ENCODE measurements around the gene SH3PXD2B. TPM values are rescaled to one million over a fixed set of nuclear protein-coding genes. Genes with fewer than 3 reads are reported as not detected.

Gene SH3PXD2B
- total and polyA plus RNA-seq, 2 of the 13 experiments (the other 11 are each of a cell fraction or from before 2014, with no cell fraction given) = 3.4 to 4.6 TPM

- TF ChIP-seq RORA (CRISPR knock-in tag; IDR thresholded peaks at IDR 0.05) (no peak), ZNF703 (CRISPR knock-in tag; IDR thresholded peaks at IDR 0.05; ENCODE audit: borderline replicate concordance) (no peak), PHB2 (IDR thresholded peaks at IDR 0.05; ENCODE audit: partially characterized antibody) (no peak), LCORL (IDR thresholded peaks at IDR 0.05) (no peak), LCORL (CRISPR knock-in tag; IDR thresholded peaks at IDR 0.05) (peak; percentile 34; the same call in 1 of the 2 replicates), ZNF430 (CRISPR knock-in tag; IDR thresholded peaks at IDR 0.05) (no peak), ZBTB26 (CRISPR knock-in tag; IDR thresholded peaks at IDR 0.05; ENCODE audit: borderline replicate concordance) (no peak), PHF21A (CRISPR knock-in tag; IDR thresholded peaks at IDR 0.05) (peak; percentile 20; the same call in 1 of the 2 replicates), ZNF562 (CRISPR knock-in tag; IDR thresholded peaks at IDR 0.05; ENCODE audit: borderline replicate concordance) (no peak), YEATS4 (CRISPR knock-in tag; IDR thresholded peaks at IDR 0.05; ENCODE audit: borderline replicate concordance) (peak; percentile 75; the same call in 1 of the 2 replicates), REL (CRISPR knock-in tag; conservative IDR thresholded peaks at IDR 0.05) (no peak), NFIC (IDR thresholded peaks at IDR 0.05; ENCODE audit: low read length) (no peak), DMTF1 (CRISPR knock-in tag; IDR thresholded peaks at IDR 0.05) (no peak), DDIT3 (CRISPR knock-in tag; IDR thresholded peaks at IDR 0.05) (no peak), SIX1 (CRISPR knock-in tag; IDR thresholded peaks at IDR 0.05; ENCODE audit: borderline replicate concordance) (no peak), ZFP82 (CRISPR knock-in tag; IDR thresholded peaks at IDR 0.05; ENCODE audit: borderline replicate concordance) (no peak), RARG (CRISPR knock-in tag; IDR thresholded peaks at IDR 0.05; ENCODE audit: low read depth) (no peak), ZNF713 (CRISPR knock-in tag; IDR thresholded peaks at IDR 0.05) (0 out of 2 replicates have a peak, but pooled peaks have one; percentile 30), ZBTB39 (CRISPR knock-in tag; IDR thresholded peaks at IDR 0.05) (no peak), FOXK2 (IDR thresholded peaks at IDR 0.05) (no peak), TOE1 (CRISPR knock-in tag; IDR thresholded peaks at IDR 0.05) (no peak), NPAS2 (CRISPR knock-in tag; IDR thresholded peaks at IDR 0.05; ENCODE audit: borderline replicate concordance) (no peak), ZZZ3 (CRISPR knock-in tag; IDR thresholded peaks at IDR 0.05; ENCODE audit: borderline replicate concordance) (no peak), ZNF101 (CRISPR knock-in tag; IDR thresholded peaks at IDR 0.05; ENCODE audit: borderline replicate concordance, low read depth) (no peak), IKZF4 (CRISPR knock-in tag; IDR thresholded peaks at IDR 0.05; ENCODE audit: borderline replicate concordance, low read depth, not compliant biosample characterization) (peak; percentile 40)
Measured at GRCh38 chr5:172283020-172283861, 171.1 kb downstream of the SH3PXD2B start, which contains the start of gene UBTD2 (continued).
